Purkinje cell (primary cell): ENCODE measurements around the gene HAGH. TPM values are rescaled to one million over a fixed set of nuclear protein-coding genes. Genes with fewer than 3 reads are reported as not detected.

Experiments used
- polyA plus RNA-seq: library from polyadenylated mRNA; unstranded; fragments of >200 nt; fragmentation: Nextera tagmentation; gene quantifications from 2 replicates; pipeline ENCODE4 v1.2.1, GENCODE V29; 2014

HAGH gene
- polyA plus RNA-seq = 42.1 and 49.0 TPM in 2 replicates

GRCh38 chr16:1826691-1827573 lies at the start of gene HAGH, which contains the start of gene FAHD1:
TSS of gene HAGH (minus strand) at chr16:1826825. CDS start at chr16:1826787, 38 bp downstream.
TSS of gene FAHD1 (plus strand) at chr16:1827206. CDS start at chr16:1827239, 33 bp downstream.

DNA sequence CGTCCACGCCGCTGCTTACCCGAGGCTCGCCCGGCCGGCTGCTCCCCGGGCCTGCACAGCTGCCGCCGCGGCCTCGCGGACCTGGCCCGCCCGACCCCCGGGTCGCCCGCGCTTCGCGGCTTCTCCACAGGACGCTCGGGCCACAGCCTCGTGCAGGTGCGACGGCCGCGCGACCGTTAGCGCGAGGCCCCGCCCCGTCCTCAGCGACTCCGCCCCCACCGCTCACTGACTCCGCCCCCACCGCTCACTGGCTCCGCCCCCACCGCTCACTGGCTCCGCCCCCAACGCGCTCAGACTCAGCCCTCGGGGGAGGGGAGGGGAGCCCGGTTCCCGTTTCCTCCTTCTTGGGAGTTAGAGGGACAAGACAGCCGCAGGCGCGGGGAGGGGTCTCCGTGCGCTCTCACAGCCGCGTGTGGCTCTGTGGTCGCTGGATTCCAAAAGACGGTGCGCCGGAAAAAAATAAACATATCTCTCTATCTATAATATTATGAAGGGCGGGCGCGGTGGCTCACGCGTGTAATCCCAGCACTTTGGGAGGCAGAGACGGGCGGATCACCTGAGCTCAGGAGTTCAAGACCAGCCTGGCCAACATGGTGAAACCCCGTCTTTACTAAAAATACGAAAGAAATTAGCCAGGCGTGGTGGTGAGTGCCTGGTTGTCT lies 45.5 kb upstream of the HAGH start, which contains the start of gene MEIOB:
TSS of gene MEIOB (minus strand) at position 191 of the 662 bp plus-strand sequence. CDS start 3,989 bp downstream, outside the sequence.

GRCh38 chr16:1793578-1794220 lies 32.9 kb downstream of the HAGH start, which contains the start of gene IGFALS:
TSS of gene IGFALS (minus strand) at chr16:1793705. CDS start at chr16:1793652, 53 bp downstream.

DNA sequence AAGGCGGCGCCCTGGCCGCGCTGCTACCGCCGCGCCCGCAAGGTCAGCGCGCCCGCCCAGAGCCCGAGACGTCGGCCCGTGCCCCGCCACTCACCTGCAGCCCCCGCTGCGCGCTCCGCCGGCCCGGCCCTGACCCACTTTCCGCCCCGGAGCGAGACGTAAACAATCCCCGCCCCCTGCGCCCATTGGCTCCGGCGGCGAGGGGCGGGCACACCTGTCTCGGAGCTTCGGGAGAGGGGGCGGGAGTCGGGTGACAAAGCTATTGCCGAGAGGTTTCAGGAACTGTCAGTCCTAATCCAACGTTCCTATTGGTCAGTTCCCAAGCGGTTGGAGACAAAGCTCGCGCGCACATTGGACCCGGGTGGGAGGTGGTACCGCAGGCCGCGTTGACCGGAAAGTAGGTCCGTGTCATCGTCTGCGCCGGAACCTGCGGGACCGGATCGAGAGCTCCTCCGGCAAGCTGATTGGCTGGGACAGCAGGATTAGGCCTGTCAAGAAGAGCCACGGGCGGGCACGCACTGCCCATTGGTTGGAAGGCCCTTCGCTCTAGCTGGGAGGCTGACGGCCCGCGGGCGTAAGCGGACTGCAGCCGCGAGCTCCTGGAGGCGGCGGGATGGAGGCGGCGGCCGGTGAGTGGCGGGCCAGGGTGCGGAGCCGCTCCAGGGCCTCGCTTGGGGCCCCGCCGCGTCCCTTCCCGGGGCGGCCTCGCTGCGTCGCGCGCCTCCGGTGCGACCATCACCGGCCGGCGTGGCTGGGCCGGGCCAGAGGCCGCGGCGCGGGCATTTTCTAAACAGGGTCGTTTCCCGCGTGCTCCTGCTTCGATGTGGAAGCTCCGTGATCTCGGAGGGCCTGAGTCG lies 44.0 kb downstream of the HAGH start, which contains the start of the genes NUBP2 and SPSB3:
TSS of gene NUBP2 (plus strand) at position 553 of the 857 bp plus-strand sequence. CDS start at position 614, 61 bp downstream.
TSS of gene SPSB3 (minus strand) at position 164 of the 857 bp plus-strand sequence. CDS start 1,088 bp downstream, outside the sequence.

GRCh38 chr16:1772908-1773702 lies 53.5 kb downstream of the HAGH start, which contains the start of gene MRPS34:
TSS of gene MRPS34 (minus strand) at chr16:1773134. CDS start at chr16:1773119, 15 bp downstream.

DNA sequence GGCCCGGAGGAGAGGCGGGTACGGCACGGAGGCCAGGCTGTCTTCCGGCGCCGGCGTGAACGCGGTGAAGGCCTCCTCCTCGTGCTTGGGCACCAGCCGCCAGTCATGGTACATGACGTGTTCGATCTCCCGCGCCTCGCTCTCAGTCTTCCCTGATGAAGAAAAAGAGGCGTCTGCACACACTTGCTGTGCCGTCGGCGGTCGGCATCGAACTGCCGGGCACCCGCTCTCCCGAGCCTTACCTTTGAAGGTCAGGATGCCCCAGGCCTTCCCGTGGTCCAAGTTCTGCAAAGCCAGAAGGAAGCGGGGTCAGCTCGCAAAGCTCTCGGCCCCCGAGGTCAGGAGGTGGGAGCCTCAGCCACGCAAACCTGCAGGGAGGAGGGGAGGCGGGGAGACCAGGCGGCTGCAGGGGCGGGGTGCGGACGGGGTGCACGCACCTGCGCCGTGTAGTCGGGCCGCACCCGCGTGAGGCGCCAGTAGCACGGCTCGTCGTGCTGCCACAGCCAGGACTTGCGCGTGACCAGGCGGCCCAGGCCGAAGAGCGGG lies 54.2 kb downstream of the HAGH start, which contains the start of gene EME2:
TSS of gene EME2 (plus strand) at position 449 of the 546 bp plus-strand sequence. CDS start 418 bp downstream, outside the sequence.

GRCh38 chr16:1771188-1771863 lies 55.3 kb downstream of the HAGH start, which contains the start of gene NME3:
TSS of gene NME3 (minus strand) at chr16:1771543. CDS start at chr16:1771534, 9 bp downstream.

Other genes with a start within 250 kb of the HAGH start
- 0.13 and 0.50 TPM in 2 replicates for gene IFT140, start 214.8 kb downstream of the HAGH start, polyA plus RNA-seq
- 0.43 and 1.4 TPM in 2 replicates for gene CRAMP1, start 214.5 kb downstream of the HAGH start, polyA plus RNA-seq
- gene JPT2, start 148.5 kb downstream of the HAGH start, polyA plus RNA-seq = 1.5 and 3.5 TPM in 2 replicates
- gene MAPK8IP3, start 120.6 kb downstream of the HAGH start, polyA plus RNA-seq = 0.57 and 0.75 TPM in 2 replicates
- gene NME3, start 55.3 kb downstream of the HAGH start, polyA plus RNA-seq = 23.9 and 25.4 TPM in 2 replicates
- gene EME2, start 54.0 kb downstream of the HAGH start, polyA plus RNA-seq = not detected in 2 replicates
- gene MRPS34, start 53.7 kb downstream of the HAGH start, polyA plus RNA-seq = 18.2 and 21.2 TPM in 2 replicates
- 1.1 and 4.5 TPM in 2 replicates for gene SPSB3, start 44.3 kb downstream of the HAGH start, polyA plus RNA-seq
- 5.2 and 6.6 TPM in 2 replicates for gene NUBP2, start 43.9 kb downstream of the HAGH start, polyA plus RNA-seq
- gene IGFALS, start 33.1 kb downstream of the HAGH start, polyA plus RNA-seq = not detected in 2 replicates
- gene FAHD1, start 381 bp upstream of the HAGH start, polyA plus RNA-seq = 18.6 and 20.8 TPM in 2 replicates
- not detected in 2 replicates for gene MEIOB, start 45.3 kb upstream of the HAGH start, polyA plus RNA-seq
- not detected in 2 replicates for gene HS3ST6, start 91.6 kb upstream of the HAGH start, polyA plus RNA-seq
- gene MSRB1, start 116.4 kb upstream of the HAGH start, polyA plus RNA-seq = 0.78 and 0.87 TPM in 2 replicates
- gene RPL3L, start 127.9 kb upstream of the HAGH start, polyA plus RNA-seq = not detected in 2 replicates
- 199 and 231 TPM in 2 replicates for gene NDUFB10, start 132.7 kb upstream of the HAGH start, polyA plus RNA-seq
- 110 and 121 TPM in 2 replicates for gene RPS2, start 138.0 kb upstream of the HAGH start, polyA plus RNA-seq
- not detected in 2 replicates for gene RNF151, start 140.0 kb upstream of the HAGH start, polyA plus RNA-seq
- gene TBL3, start 145.2 kb upstream of the HAGH start, polyA plus RNA-seq = 1.8 and 5.1 TPM in 2 replicates
- not detected in 2 replicates for gene NOXO1, start 154.6 kb upstream of the HAGH start, polyA plus RNA-seq
- 1.4 and 2.1 TPM in 2 replicates for gene GFER, start 157.4 kb upstream of the HAGH start, polyA plus RNA-seq
- gene SYNGR3, start 163.1 kb upstream of the HAGH start, polyA plus RNA-seq = 80.6 and 82.4 TPM in 2 replicates
- 0.11 and 0.16 TPM in 2 replicates for gene ZNF598, start 183.0 kb upstream of the HAGH start, polyA plus RNA-seq
- gene NPW, start 193.0 kb upstream of the HAGH start, polyA plus RNA-seq = not detected in 2 replicates
- gene NHERF2, start 200.1 kb upstream of the HAGH start, polyA plus RNA-seq = 1.0 and 1.3 TPM in 2 replicates
- gene NTHL1, start 221.0 kb upstream of the HAGH start, polyA plus RNA-seq = 8.1 and 19.5 TPM in 2 replicates
- 31.7 and 32.6 TPM in 2 replicates for gene TSC2, start 221.2 kb upstream of the HAGH start, polyA plus RNA-seq